Panc1 (cell line): ENCODE results near the gene WFDC2.

Experiments
- POLR2AphosphoS5 ChIP-seq: IDR thresholded peaks from 2 replicates; pipeline ENCODE4 v1.6.1; 2012; ENCODE audit warnings: mild to moderate bottlenecking, low read depth, low read length, moderate library complexity
- REST ChIP-seq, 2 experiments: IDR thresholded peaks; 2 replicates each; pipeline ENCODE4 v1.6.1; 2011 to 2012; ENCODE audit warnings: low read depth in 2 of 2, control low read depth in 1 of 2, low read length in 1 of 2, mild to moderate bottlenecking in 1 of 2, moderate library complexity in 1 of 2; ENCODE audit not compliant: insufficient read depth in 1 of 2
- TF ChIP-seq, protein P1 (sequence below): fragments of 450-650 bp; IDR thresholded peaks from 2 replicates; pipeline ENCODE4 v1.5.1; 2017; ENCODE audit warnings: mild to moderate bottlenecking

- TF ChIP-seq, protein P1, sequence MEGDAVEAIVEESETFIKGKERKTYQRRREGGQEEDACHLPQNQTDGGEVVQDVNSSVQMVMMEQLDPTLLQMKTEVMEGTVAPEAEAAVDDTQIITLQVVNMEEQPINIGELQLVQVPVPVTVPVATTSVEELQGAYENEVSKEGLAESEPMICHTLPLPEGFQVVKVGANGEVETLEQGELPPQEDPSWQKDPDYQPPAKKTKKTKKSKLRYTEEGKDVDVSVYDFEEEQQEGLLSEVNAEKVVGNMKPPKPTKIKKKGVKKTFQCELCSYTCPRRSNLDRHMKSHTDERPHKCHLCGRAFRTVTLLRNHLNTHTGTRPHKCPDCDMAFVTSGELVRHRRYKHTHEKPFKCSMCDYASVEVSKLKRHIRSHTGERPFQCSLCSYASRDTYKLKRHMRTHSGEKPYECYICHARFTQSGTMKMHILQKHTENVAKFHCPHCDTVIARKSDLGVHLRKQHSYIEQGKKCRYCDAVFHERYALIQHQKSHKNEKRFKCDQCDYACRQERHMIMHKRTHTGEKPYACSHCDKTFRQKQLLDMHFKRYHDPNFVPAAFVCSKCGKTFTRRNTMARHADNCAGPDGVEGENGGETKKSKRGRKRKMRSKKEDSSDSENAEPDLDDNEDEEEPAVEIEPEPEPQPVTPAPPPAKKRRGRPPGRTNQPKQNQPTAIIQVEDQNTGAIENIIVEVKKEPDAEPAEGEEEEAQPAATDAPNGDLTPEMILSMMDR: no peak
- no peak for TF ChIP-seq REST (IDR thresholded peaks at IDR 0.05; ENCODE audit: insufficient read depth in 1 of 2, low read depth in 2 of 2, low read length in 1 of 2)
- TF ChIP-seq POLR2AphosphoS5: no peak
Observed at GRCh38 chr20:45452772-45453691, 16.5 kb upstream of the WFDC2 start.
